ENCODE results near the gene POLH. TPM values are rescaled to one million over a fixed set of nuclear protein-coding genes. Genes with fewer than 3 reads are reported as not detected.
A peak's percentile ranks its signal among the peaks of the same experiment; 100 is the strongest.

Gene POLH
- total RNA-seq, 3 donors from 2014 or later, result 12.0 to 17.1 (median 14.2) TPM

- intact Hi-C loops (cut with DNase I, micrococcal nuclease), result no loop called here
- Histone ChIP-seq H3K4me3 (no peak overlapping the region), H3K9me3 (no peaks in the 10 kb centered on the region), H3K36me3 (ENCODE audit: low read depth) (no peaks in the 10 kb centered on the region), H3K4me1 (ENCODE audit: low read depth) (peaks cover 11% of the 10 kb centered on the region)
- ATAC-seq (no peak), DNase-seq (no peak)
- no peak for TF ChIP-seq CTCF (IDR thresholded peaks at IDR 0.05)
Observed at GRCh38 chr6:43623880-43624785, 48.1 kb downstream of the POLH start.

- TF ChIP-seq CTCF (IDR thresholded peaks at IDR 0.05), result no peak
- Histone ChIP-seq H3K36me3 (ENCODE audit: low read depth) (no peaks in the 10 kb centered on the region), H3K4me3 (no peak overlapping the region), H3K9me3 (no peaks in the 10 kb centered on the region), H3K4me1 (ENCODE audit: low read depth) (peaks cover 11% of the 10 kb centered on the region)
- ATAC-seq (no peak), DNase-seq (no peak)
- intact Hi-C loops (cut with DNase I, micrococcal nuclease), result no loop called here
Observed at GRCh38 chr6:43624786-43625288, 48.9 kb downstream of the POLH start.

GRCh38 chr6:43625393-43625992 lies 49.5 kb downstream of the POLH start:
- no peak overlapping the region for H3K4me3 ChIP-seq
- no peaks in the 10 kb centered on the region for H3K9me3 ChIP-seq
- H3K4me1 ChIP-seq (ENCODE audit: low read depth), result peaks cover 17% of the 10 kb centered on the region
- DNase-seq (no peak), ATAC-seq (no peak)
- no peak for TF ChIP-seq CTCF (IDR thresholded peaks at IDR 0.05)
- no peaks in the 10 kb centered on the region for H3K36me3 ChIP-seq (ENCODE audit: low read depth)
- intact Hi-C loops (cut with DNase I, micrococcal nuclease), result no loop called here

GRCh38 chr6:43627008-43627825 lies 51.2 kb downstream of the POLH start:
- peak in 2 of 3 donors; percentile 32 to 79 for DNase-seq
- H3K4me3 ChIP-seq, result no peak overlapping the region

More at GRCh38 chr6:43627008-43627825, 51.2 kb downstream of the POLH start:
- Histone ChIP-seq H3K9me3 (no peaks in the 10 kb centered on the region), H3K4me1 (ENCODE audit: low read depth) (peaks cover 18% of the 10 kb centered on the region), H3K36me3 (ENCODE audit: low read depth) (no peaks in the 10 kb centered on the region)
- no peak for TF ChIP-seq CTCF (IDR thresholded peaks at IDR 0.05)
- ATAC-seq, result peak; percentile 2
- intact Hi-C loops (cut with DNase I, micrococcal nuclease), result no loop called here
